ENCODE measurements around the gene SEM1.

DNA sequence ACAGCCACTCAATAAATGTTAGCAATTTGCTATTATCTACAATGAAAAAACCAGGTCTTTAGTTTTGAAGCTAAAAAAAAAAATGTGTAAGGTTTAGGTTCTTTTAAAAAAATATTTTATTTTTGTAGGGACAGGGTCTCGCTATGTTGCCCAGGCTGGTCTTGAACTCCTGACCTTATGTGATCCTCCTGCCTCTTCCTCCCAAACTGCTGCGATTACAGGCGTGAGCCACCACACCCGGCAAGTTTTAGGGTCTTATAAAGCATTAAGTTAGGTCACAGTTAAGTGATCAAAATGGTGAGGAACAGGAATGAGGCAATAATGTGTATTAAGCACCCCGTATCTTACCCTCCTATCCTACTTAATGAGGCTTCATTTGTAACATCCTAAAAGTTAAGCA, 774 bp downstream of the SEM1 start:
- no peak for TF ChIP-seq GATA2 (IDR thresholded peaks at IDR 0.05; ENCODE audit: low read depth, low read length)
- no peak for TF ChIP-seq GATA3 (IDR thresholded peaks at IDR 0.05; ENCODE audit: low read depth, low read length)

Data from SH-SY5Y (cell line).